ENCODE results near the gene ARHGAP15. TPM values are rescaled to one million over a fixed set of nuclear protein-coding genes. Genes with fewer than 3 reads are reported as not detected.

The ARHGAP15 gene
- total RNA-seq, 1 donor from 2014 or later: 191 TPM

DNA sequence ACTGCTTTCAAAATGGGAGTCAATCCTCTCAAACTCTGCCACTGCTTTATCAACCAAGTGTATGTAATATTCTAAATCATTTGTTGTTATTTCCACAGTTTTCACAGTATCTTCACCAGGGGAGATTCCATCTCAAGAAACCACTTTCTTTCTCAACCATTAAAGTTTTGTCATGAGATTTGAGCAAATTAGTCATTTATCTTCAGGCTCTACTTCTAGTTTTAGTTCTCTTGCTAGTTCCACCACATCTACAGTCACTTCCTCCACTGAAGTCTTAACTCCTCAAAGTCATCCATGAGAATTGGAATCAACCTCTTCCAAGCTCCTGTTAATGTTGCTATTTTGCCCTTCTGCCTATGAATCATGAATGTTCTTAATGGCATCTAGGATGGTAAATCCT lies 545.8 kb downstream of the ARHGAP15 start:
- intact Hi-C loops (cut with micrococcal nuclease): no loop called here

- intact Hi-C loops (cut with micrococcal nuclease): no loop called here
Observed at GRCh38 chr2:143679617-143680016, 550.4 kb downstream of the ARHGAP15 start.

GRCh38 chr2:143680885-143681405 lies 551.7 kb downstream of the ARHGAP15 start:
- intact Hi-C loops (cut with micrococcal nuclease): no loop called here

DNA sequence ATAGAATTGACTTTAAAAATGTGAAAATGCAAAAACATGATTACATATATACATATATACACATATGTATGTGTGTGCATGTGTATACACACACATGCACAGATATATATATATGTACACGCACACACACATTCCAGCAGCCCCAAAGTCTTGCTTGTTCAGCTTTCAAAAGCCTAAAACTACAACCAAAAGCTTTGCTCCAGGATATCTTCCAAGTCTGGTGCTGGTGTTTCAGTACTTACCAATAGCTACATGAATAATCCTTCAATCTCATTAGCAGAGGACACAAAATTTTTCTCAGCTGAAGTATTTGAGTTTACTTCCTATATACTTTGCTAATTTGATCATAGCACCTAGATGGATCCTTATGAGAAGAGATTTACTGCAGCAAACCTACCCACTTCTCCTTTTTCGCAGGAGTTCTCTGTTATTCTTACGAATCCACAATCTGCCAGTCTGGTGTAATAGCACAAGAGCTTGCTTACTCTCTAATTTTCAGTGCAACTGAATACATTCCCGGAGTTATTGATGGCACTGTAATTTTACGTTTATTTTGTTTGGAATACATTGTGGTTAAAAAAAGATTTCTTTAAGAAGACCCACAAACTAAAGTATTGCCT lies 553.3 kb downstream of the ARHGAP15 start:
- intact Hi-C loops (cut with micrococcal nuclease): no loop called here

DNA sequence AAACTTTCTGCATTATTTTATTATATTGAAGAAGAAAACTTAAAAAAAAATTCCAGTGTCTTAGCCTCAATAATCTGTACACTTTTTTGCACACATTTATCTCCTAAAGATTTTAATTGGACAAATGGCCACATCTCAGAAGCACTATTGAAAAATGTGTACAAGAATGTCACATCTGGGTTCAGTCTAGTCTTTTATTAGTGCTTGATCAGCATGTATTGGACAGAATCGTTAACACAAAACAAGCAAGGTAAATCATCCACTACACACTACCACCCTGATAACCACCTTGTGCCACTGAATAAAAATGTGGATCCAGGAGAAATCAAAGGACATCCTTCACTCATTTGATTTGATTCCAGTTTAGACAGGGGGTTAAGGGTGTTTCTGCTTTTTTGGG lies 554.8 kb downstream of the ARHGAP15 start:
- intact Hi-C loops (cut with micrococcal nuclease): no loop called here

- intact Hi-C loops (cut with micrococcal nuclease): no loop called here
Observed at GRCh38 chr2:143684551-143685320, 555.5 kb downstream of the ARHGAP15 start.

DNA sequence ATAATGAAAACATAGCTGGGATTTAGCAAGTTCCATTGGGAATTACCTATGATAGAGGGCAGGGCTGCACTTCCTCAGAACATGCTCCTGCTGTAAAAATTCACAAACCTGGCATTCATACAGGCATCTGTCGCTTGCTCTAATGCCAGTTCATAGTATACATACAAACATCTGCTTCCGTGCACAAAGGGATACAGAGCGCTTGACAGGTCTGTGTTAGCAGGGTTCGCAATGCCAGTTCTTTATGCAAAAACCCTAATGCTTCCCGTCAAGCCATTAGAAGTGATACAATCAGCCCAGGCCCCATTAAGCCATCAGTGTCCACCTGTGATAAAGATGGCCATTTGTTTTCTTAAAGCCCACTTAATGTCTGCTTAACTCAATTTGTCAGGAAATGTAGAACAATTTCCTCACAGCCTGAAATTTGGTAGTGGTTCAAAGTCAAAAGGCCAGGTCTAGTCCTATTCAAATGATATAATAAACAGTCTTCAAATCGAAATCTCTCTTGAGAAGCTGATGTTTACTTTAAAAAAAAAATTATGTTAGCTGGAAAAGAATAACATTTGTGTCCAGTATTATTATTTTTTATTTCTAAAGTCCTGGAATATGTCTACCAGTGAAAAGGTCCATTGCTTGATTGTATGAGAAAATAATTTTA lies 556.3 kb downstream of the ARHGAP15 start:
- intact Hi-C loops (cut with micrococcal nuclease): no loop called here

GRCh38 chr2:143686585-143687164 lies 557.5 kb downstream of the ARHGAP15 start:
- intact Hi-C loops (cut with micrococcal nuclease): no loop called here

DNA sequence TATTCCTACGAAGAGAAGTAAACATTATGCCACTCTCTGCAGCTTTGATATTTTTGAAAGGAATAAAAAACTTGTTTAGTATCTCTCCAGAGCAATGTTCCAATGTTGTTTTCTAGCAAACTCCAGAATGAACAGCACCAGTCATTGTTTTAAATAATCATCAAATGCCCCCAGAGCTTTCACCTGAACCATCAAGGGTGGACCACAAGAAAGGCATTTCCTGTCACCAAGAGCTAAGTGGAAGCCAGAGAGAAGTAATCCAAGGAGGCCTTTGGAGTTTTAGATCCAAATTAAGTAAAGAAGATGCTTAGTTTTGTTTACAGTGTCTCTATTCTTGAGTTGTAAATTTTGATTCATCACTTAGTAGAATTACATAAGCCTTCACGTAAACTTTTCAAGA lies 559.0 kb downstream of the ARHGAP15 start:
- intact Hi-C loops (cut with micrococcal nuclease): no loop called here

- intact Hi-C loops (cut with micrococcal nuclease): no loop called here
Observed at GRCh38 chr2:143688815-143689214, 559.6 kb downstream of the ARHGAP15 start.

- intact Hi-C loops (cut with micrococcal nuclease): no loop called here
Observed at GRCh38 chr2:143689541-143689940, 560.3 kb downstream of the ARHGAP15 start.

- intact Hi-C loops (cut with micrococcal nuclease): no loop called here
Observed at GRCh38 chr2:143690235-143690634, 561.0 kb downstream of the ARHGAP15 start.

DNA sequence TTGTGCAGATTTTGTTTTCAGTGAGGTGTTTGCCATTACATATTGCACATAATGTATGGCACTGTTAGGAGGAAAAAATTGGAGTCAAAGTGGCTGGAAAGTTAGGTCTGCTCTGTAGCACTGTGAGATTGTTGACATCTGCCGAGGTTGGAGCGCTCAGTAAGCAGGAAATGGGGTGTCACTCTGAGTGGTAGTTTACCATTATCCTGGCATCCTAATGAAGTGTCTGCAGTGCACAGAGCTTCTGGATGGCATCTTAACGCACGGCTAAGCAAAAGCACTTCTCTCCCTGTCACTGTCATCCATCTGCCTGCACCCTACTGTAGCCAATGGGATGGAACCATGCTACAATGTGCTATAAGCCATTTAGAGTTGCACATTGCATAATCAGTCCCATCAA lies 561.9 kb downstream of the ARHGAP15 start:
- intact Hi-C loops (cut with micrococcal nuclease): no loop called here

GRCh38 chr2:143692162-143692561 lies 562.9 kb downstream of the ARHGAP15 start:
- intact Hi-C loops (cut with micrococcal nuclease): no loop called here

DNA sequence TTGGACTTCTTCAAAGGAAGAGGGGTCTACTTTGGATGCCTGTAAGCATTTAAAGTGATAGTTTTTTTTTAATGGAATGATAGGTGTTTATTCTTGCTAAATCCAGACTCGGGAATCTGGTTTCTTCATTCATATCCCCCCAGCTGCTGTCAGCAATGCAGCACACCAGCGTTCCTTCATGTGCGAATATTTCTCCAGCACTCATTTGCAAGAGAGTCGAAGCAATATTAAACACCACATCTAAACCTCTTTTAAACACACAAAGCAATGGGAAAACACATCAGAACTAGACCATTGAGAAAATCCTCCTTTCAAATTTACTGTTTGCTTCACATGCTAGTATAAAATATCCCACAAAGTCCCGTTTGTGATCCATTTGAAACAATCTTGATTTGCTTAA lies 563.7 kb downstream of the ARHGAP15 start:
- intact Hi-C loops (cut with micrococcal nuclease): no loop called here

GRCh38 chr2:143694335-143694734 lies 565.1 kb downstream of the ARHGAP15 start:
- intact Hi-C loops (cut with micrococcal nuclease): no loop called here

GRCh38 chr2:143696651-143697050 lies 567.4 kb downstream of the ARHGAP15 start:
- intact Hi-C loops (cut with micrococcal nuclease): no loop called here

GRCh38 chr2:143697744-143698143 lies 568.5 kb downstream of the ARHGAP15 start:
- intact Hi-C loops (cut with micrococcal nuclease): no loop called here

DNA sequence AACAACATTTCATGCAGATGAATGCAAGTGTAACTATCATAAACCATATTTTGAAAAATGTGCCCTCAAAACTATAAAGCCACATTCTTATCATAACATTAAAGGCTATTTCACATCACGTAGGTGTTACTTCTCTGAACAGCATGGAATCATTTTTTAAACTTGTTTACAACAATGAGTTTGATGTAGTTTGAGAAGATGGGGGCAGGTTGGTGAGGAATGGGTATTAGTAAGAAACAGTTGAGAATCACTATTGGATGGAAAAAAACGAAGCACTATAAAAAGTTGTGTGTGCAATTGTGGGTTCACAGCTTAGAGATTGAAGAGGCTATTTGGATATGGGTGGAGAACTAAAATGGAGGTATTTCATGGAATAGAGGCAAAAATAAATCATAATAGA lies 569.1 kb downstream of the ARHGAP15 start:
- intact Hi-C loops (cut with micrococcal nuclease): no loop called here

DNA sequence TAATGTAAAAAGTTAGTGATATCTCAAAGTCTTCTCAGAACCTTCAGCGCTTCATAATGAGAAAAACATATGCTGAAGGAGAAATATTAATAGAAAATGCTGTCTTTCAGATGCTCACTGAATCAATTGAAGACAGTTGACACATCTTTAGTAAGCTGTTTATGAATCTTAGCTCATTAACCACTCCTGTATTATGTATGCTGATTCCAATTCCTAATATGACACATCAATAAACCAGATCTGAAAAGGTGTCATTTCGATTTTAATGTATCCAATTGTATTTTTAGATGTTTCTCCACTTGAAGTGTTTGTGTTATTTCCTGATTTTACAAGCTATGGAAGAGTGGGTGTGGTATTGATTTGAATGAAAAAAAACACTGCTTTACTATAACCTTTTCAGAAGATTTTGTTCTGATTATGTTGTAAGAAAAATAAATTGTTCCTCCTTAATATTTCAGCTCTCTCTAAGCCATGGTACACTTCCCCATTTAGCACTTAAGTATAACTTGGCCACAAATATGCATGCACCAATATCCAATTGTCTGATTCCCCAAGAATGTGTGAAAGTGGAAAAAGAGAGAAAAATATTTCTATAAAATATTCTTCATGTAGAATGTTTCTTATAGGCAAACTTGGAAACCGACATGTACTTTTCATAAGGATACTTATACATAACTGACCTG lies 569.8 kb downstream of the ARHGAP15 start:
- intact Hi-C loops (cut with micrococcal nuclease): no loop called here

- intact Hi-C loops (cut with micrococcal nuclease): no loop called here
Observed at GRCh38 chr2:143700865-143701264, 571.6 kb downstream of the ARHGAP15 start.

Data from T-helper 2 cell treated with Interferon-gamma antibody and Interleukin-4, amounts not matched to agents 100 ng/mL and 5 ng/mL, for 36 hours (primary cell).